WTC11 (cell line): ENCODE data around the gene CD300E. TPM values are rescaled to one million over a fixed set of nuclear protein-coding genes. Genes with fewer than 3 reads are reported as not detected.

Experiments
- ATAC-seq: fragments of 200-7000 bp; cut with Tn5 transposase; 2 replicates; pipeline ENCODE4 v1.10.0; 2021; ENCODE audit warnings: mild to moderate bottlenecking, moderate library complexity
- CTCF ChIA-PET: fragments of 300-600 bp; sonication (Branson Sonifier 250); formaldehyde crosslinking; loops from one replicate; lab custom pipeline; 2021; ENCODE audit warnings: antibody characterized with exemption; lab: Charles Lee
- POLR2A ChIA-PET: fragments of 350-600 bp; sonication (Branson Sonifier 250); formaldehyde crosslinking; loops from one replicate; lab custom pipeline; 2021; ENCODE audit warnings: antibody characterized with exemption; lab: Charles Lee
- DNase-seq: peaks from one replicate; pipeline ENCODE4 v3.0.0; 2021; ENCODE audit warnings: low spot score
- H3K27ac Mint-ChIP-seq: 2 replicates; pipeline ENCODE4 v1.8.0; 2021; ENCODE audit warnings: mixed read lengths
- H3K27me3 Mint-ChIP-seq: 2 replicates; pipeline ENCODE4 v1.8.0; 2021; ENCODE audit warnings: low read depth, mild to moderate bottlenecking, moderate library complexity, mixed read lengths
- H3K36me3 Mint-ChIP-seq: 2 replicates; pipeline ENCODE4 v1.8.0; 2021; ENCODE audit warnings: mixed read lengths
- H3K4me1 Mint-ChIP-seq: 2 replicates; pipeline ENCODE4 v1.8.0; 2022; ENCODE audit warnings: mixed read lengths
- H3K4me3 Mint-ChIP-seq: 2 replicates; pipeline ENCODE4 v1.8.0; 2021; ENCODE audit warnings: mild to moderate bottlenecking, moderate library complexity, mixed read lengths
- H3K9me3 Mint-ChIP-seq: 2 replicates; pipeline ENCODE4 v1.8.0; 2021; ENCODE audit warnings: mixed read lengths
- CBFB ChIP-seq: sonication (generic); formaldehyde crosslinking; IDR thresholded peaks from 2 replicates; pipeline ENCODE4 v1.8.1; 2022; ENCODE audit warnings: mild to moderate bottlenecking, low read depth, missing genetic modification reagents
- CREM ChIP-seq: sonication (generic); formaldehyde crosslinking; IDR thresholded peaks from 2 replicates; pipeline ENCODE4 v1.8.1; 2022; ENCODE audit warnings: mild to moderate bottlenecking, missing genetic modification reagents, moderate library complexity
- E2F4 ChIP-seq: sonication (generic); formaldehyde crosslinking; IDR thresholded peaks from 2 replicates; pipeline ENCODE4 v1.8.1; 2022; ENCODE audit warnings: low read depth, mild to moderate bottlenecking, moderate library complexity, missing genetic modification reagents, borderline replicate concordance
- GTF2I ChIP-seq: fragments of 250-450 bp; sonication (Bioruptor Pico); conservative IDR thresholded peaks from 2 replicates; pipeline ENCODE4 v1.4.0; 2021; ENCODE audit warnings: mild to moderate bottlenecking
- HMGXB4 ChIP-seq: sonication (generic); formaldehyde crosslinking; IDR thresholded peaks from 2 replicates; pipeline ENCODE4 v1.8.1; 2023; ENCODE audit warnings: mild to moderate bottlenecking, moderate library complexity, missing genetic modification reagents
- IRF1 ChIP-seq: sonication (generic); formaldehyde crosslinking; IDR thresholded peaks from 2 replicates; pipeline ENCODE4 v1.8.0; 2023; ENCODE audit warnings: missing genetic modification reagents
- MXD4 ChIP-seq: fragments of 250-450 bp; sonication (Bioruptor Pico); IDR thresholded peaks from 2 replicates; pipeline ENCODE4 v1.8.0; 2021; ENCODE audit warnings: mild to moderate bottlenecking, moderate library complexity, borderline replicate concordance
- NFE2L1 ChIP-seq: sonication (generic); formaldehyde crosslinking; IDR thresholded peaks from 2 replicates; pipeline ENCODE4 v1.8.1; 2023; ENCODE audit warnings: missing genetic modification reagents
- NR1H2 ChIP-seq: sonication (generic); formaldehyde crosslinking; IDR thresholded peaks from 2 replicates; pipeline ENCODE4 v1.9.0; 2021; ENCODE audit warnings: mild to moderate bottlenecking, moderate library complexity, missing genetic modification reagents
- SMAD3 ChIP-seq: sonication (generic); formaldehyde crosslinking; IDR thresholded peaks from 2 replicates; pipeline ENCODE4 v1.8.0; 2022; ENCODE audit warnings: missing genetic modification reagents, mild to moderate bottlenecking, borderline replicate concordance
- TEAD4 ChIP-seq: sonication (generic); formaldehyde crosslinking; IDR thresholded peaks from 2 replicates; pipeline ENCODE4 v1.8.0; 2022; ENCODE audit warnings: mild to moderate bottlenecking, missing genetic modification reagents
- TP53 ChIP-seq: sonication (generic); formaldehyde crosslinking; IDR thresholded peaks from 2 replicates; pipeline ENCODE4 v1.8.1; 2023; ENCODE audit warnings: mild to moderate bottlenecking, missing genetic modification reagents
- USF2 ChIP-seq: sonication (generic); formaldehyde crosslinking; IDR thresholded peaks from 2 replicates; pipeline ENCODE4 v1.8.1; 2023; ENCODE audit warnings: mild to moderate bottlenecking, missing genetic modification reagents, moderate library complexity
- ZNF232 ChIP-seq: sonication (generic); formaldehyde crosslinking; IDR thresholded peaks from 2 replicates; pipeline ENCODE4 v1.8.0; 2022; ENCODE audit warnings: mild to moderate bottlenecking, missing genetic modification reagents
- ZNF416 ChIP-seq: fragments of 250-450 bp; sonication (Bioruptor Pico); IDR thresholded peaks from 2 replicates; pipeline ENCODE4 v1.9.0; 2021; ENCODE audit warnings: mild to moderate bottlenecking, inconsistent platforms
- ZNF512 ChIP-seq: sonication (generic); formaldehyde crosslinking; IDR thresholded peaks from 2 replicates; pipeline ENCODE4 v1.8.1; 2022; ENCODE audit warnings: missing genetic modification reagents, borderline replicate concordance
- total RNA-seq: library from RNA; stranded (reverse); gene quantifications from 3 replicates; pipeline ENCODE4 v1.2.3, GENCODE V29; 2021
- TF ChIP-seq, protein P1 (sequence below): sonication (generic); formaldehyde crosslinking; IDR thresholded peaks from 2 replicates; pipeline ENCODE4 v1.8.1; 2023; ENCODE audit warnings: mild to moderate bottlenecking, missing genetic modification reagents
- TF ChIP-seq, protein P2 (sequence below): sonication (generic); formaldehyde crosslinking; IDR thresholded peaks from 2 replicates; pipeline ENCODE4 v1.8.0; 2022; ENCODE audit warnings: missing genetic modification reagents
- TF ChIP-seq, protein P3 (sequence below): fragments of 250-450 bp; sonication (Bioruptor Pico); IDR thresholded peaks from 2 replicates; pipeline ENCODE4 v1.9.0; 2021; ENCODE audit warnings: mild to moderate bottlenecking
- TF ChIP-seq, protein P4 (sequence below): sonication (generic); formaldehyde crosslinking; IDR thresholded peaks from 2 replicates; pipeline ENCODE4 v1.8.1; 2023; ENCODE audit warnings: mild to moderate bottlenecking, missing genetic modification reagents, moderate library complexity

Gene CD300E
- total RNA-seq, 1 experiment from 2014 or later = not detected

GRCh38 chr17:74642556-74642955 is 19.0 kb upstream of the CD300E start:
- H3K27me3 Mint-ChIP-seq = peaks cover 9% of the 10 kb centered on the region
- CTCF ChIA-PET = interaction anchor here (1.3 kb wide), 1 partner anchor 94 kb away, joined by 4 read pairs; no protein-coding TSS in a partner anchor

DNA sequence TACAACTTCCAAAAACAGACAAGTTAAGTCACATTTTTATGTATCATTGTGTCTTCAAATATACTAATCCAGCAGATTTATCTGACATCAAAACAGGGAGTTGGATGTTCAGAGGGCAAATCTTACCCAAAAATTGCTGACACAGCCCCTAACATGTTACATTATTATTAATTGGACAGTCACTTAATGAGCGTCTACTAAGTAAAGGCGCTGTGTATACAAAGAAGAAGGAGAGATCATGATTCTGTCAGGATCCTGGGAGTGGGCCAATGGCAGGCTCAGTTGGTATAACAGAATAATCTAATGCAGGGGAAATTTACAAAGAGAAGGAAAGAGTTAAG is 18.4 kb upstream of the CD300E start:
- DNase-seq = no peak
- Mint-ChIP-seq H3K27ac (no peak overlapping the region), H3K27me3 (peaks cover 9% of the 10 kb centered on the region), H3K9me3 (no peaks in the 10 kb centered on the region), H3K4me3 (no peak overlapping the region), H3K4me1 (peaks cover 35% of the 10 kb centered on the region), H3K36me3 (no peaks in the 10 kb centered on the region)
- POLR2A ChIA-PET = no interaction called here
- no peak for ATAC-seq
- CTCF ChIA-PET = interaction anchor here (1.1 kb wide), 1 partner anchor 15 kb away, joined by 5 read pairs; no protein-coding TSS in a partner anchor
- no peak for TF ChIP-seq HMGXB4
- TF ChIP-seq, protein P1, sequence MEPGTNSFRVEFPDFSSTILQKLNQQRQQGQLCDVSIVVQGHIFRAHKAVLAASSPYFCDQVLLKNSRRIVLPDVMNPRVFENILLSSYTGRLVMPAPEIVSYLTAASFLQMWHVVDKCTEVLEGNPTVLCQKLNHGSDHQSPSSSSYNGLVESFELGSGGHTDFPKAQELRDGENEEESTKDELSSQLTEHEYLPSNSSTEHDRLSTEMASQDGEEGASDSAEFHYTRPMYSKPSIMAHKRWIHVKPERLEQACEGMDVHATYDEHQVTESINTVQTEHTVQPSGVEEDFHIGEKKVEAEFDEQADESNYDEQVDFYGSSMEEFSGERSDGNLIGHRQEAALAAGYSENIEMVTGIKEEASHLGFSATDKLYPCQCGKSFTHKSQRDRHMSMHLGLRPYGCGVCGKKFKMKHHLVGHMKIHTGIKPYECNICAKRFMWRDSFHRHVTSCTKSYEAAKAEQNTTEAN (CRISPR knock-in tag) = no peak
- no peak for TF ChIP-seq E2F4
- no peak for TF ChIP-seq SMAD3 (CRISPR knock-in tag)
- no peak for TF ChIP-seq CREM (CRISPR knock-in tag)
- TF ChIP-seq TP53 (CRISPR knock-in tag) = no peak
- TF ChIP-seq, protein P2, sequence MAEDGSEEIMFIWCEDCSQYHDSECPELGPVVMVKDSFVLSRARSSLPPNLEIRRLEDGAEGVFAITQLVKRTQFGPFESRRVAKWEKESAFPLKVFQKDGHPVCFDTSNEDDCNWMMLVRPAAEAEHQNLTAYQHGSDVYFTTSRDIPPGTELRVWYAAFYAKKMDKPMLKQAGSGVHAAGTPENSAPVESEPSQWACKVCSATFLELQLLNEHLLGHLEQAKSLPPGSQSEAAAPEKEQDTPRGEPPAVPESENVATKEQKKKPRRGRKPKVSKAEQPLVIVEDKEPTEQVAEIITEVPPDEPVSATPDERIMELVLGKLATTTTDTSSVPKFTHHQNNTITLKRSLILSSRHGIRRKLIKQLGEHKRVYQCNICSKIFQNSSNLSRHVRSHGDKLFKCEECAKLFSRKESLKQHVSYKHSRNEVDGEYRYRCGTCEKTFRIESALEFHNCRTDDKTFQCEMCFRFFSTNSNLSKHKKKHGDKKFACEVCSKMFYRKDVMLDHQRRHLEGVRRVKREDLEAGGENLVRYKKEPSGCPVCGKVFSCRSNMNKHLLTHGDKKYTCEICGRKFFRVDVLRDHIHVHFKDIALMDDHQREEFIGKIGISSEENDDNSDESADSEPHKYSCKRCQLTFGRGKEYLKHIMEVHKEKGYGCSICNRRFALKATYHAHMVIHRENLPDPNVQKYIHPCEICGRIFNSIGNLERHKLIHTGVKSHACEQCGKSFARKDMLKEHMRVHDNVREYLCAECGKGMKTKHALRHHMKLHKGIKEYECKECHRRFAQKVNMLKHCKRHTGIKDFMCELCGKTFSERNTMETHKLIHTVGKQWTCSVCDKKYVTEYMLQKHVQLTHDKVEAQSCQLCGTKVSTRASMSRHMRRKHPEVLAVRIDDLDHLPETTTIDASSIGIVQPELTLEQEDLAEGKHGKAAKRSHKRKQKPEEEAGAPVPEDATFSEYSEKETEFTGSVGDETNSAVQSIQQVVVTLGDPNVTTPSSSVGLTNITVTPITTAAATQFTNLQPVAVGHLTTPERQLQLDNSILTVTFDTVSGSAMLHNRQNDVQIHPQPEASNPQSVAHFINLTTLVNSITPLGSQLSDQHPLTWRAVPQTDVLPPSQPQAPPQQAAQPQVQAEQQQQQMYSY (CRISPR knock-in tag) = no peak
- TF ChIP-seq ZNF232 (CRISPR knock-in tag) = no peak
- TF ChIP-seq USF2 (CRISPR knock-in tag) = no peak

More at GRCh38 chr17:74642556-74642955, 19.0 kb upstream of the CD300E start:
- POLR2A ChIA-PET = no interaction called here
- Mint-ChIP-seq H3K9me3 (no peaks in the 10 kb centered on the region), H3K4me1 (peaks cover 31% of the 10 kb centered on the region), H3K27ac (no peak overlapping the region), H3K36me3 (no peaks in the 10 kb centered on the region), H3K4me3 (no peak overlapping the region)
- TF ChIP-seq NFE2L1 (CRISPR knock-in tag) = no peak
- TF ChIP-seq NR1H2 = no peak
- TF ChIP-seq TEAD4 (CRISPR knock-in tag) = no peak
- TF ChIP-seq, protein P3, sequence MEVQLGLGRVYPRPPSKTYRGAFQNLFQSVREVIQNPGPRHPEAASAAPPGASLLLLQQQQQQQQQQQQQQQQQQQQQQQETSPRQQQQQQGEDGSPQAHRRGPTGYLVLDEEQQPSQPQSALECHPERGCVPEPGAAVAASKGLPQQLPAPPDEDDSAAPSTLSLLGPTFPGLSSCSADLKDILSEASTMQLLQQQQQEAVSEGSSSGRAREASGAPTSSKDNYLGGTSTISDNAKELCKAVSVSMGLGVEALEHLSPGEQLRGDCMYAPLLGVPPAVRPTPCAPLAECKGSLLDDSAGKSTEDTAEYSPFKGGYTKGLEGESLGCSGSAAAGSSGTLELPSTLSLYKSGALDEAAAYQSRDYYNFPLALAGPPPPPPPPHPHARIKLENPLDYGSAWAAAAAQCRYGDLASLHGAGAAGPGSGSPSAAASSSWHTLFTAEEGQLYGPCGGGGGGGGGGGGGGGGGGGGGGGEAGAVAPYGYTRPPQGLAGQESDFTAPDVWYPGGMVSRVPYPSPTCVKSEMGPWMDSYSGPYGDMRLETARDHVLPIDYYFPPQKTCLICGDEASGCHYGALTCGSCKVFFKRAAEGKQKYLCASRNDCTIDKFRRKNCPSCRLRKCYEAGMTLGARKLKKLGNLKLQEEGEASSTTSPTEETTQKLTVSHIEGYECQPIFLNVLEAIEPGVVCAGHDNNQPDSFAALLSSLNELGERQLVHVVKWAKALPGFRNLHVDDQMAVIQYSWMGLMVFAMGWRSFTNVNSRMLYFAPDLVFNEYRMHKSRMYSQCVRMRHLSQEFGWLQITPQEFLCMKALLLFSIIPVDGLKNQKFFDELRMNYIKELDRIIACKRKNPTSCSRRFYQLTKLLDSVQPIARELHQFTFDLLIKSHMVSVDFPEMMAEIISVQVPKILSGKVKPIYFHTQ (CRISPR knock-in tag) = no peak
- TF ChIP-seq, protein P4, sequence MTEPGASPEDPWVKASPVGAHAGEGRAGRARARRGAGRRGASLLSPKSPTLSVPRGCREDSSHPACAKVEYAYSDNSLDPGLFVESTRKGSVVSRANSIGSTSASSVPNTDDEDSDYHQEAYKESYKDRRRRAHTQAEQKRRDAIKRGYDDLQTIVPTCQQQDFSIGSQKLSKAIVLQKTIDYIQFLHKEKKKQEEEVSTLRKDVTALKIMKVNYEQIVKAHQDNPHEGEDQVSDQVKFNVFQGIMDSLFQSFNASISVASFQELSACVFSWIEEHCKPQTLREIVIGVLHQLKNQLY (CRISPR knock-in tag) = no peak
- TF ChIP-seq CREM (CRISPR knock-in tag) = no peak
- TF ChIP-seq MXD4 (CRISPR knock-in tag) = no peak
- no peak for TF ChIP-seq ZNF512 (CRISPR knock-in tag)
- no peak for TF ChIP-seq GTF2I
- no peak for TF ChIP-seq ZNF416 (CRISPR knock-in tag)
- no peak for TF ChIP-seq CBFB (CRISPR knock-in tag)
- TF ChIP-seq IRF1 (CRISPR knock-in tag) = no peak
- DNase-seq = no peak
- ATAC-seq = no peak
